Kidney capillary endothelial cell (primary cell): ENCODE data around the gene ATAD3C.
A peak's percentile ranks its signal among the peaks of the same experiment; 100 is the strongest.
"Not testable (repeated sequence)": the region's sequence is repeated elsewhere in the genome, so short reads cannot be mapped to it uniquely, and the experiment has no call there.

Experiments used
- DNase-seq: peaks from one replicate; pipeline ENCODE4 v3.0.0-alpha.2; 2018; ENCODE audit warnings: low spot score

ATAD3C gene

DNA sequence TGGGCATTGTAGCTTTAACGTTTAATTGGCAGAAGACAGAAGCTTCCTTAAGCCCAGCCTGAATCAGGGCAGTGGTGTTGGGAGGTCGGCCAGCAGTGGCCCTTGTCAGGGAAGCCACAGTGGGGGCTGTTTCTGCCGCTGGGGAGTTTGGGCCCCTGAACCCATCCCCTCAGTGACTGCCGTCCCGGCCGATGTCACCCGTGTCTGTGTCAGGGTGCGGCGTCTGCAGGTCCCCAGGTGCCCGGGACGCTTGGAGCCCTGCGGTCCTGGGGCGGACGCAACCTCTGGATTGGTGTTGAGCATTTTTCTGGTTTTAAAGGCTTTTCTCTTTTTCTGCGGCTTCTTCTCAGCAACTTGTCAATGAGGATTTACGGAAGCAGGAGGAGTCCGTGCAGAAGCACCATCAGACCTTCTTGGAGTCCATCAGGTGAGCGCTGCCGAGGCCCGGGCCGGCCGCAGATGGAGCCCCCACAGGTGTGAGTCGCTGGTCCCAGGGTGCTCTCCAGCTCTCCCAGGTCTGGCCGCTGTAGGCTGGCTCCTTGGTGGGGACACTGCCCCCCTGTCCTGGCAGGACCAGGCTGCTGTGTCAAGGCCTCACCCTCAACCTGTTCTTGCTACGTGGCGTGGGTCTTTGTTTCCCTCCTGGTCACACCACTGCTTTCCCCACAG, 2.3 kb downstream of the ATAD3C start:
- no peak for DNase-seq

DNA sequence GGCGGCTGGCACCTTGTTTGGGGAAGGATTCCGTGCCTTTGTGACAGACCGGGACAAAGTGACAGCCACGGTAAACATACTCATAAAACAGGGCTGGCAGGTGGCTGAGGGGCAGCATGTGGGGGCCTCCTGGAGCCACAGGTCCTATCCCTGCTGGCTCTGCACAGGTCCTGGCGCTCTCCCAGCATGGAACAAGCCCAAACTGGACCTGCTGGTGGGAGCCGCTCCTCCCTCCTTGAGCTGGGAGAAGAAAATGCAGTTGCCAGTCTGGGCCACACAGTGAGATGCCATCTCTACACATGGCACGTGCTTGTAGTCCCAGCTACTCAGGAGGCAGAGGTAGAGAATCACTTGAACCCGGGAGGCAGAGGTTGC, 2.9 kb downstream of the ATAD3C start:
- not testable (repeated sequence) for DNase-seq

DNA sequence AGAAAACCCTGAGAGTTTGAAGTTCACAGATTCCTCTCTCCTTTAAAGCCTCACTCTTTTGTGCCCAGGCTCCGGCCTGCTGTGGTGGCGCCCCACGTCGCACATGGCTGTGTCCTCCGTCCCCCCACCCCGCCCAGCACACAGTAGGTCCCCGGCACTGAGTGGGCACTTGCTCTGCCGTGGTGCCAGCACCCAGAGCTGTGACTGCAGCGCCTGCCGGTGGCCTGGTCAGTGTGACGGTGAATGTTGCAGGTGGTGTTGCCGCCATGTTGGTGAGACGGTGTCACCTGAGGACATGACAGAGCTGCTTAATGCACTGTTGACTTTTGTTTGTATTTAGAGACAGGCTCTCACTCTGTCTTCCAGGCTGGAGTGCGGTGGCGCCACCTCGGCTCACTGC, 3.4 kb downstream of the ATAD3C start:
- no peak for DNase-seq

DNA sequence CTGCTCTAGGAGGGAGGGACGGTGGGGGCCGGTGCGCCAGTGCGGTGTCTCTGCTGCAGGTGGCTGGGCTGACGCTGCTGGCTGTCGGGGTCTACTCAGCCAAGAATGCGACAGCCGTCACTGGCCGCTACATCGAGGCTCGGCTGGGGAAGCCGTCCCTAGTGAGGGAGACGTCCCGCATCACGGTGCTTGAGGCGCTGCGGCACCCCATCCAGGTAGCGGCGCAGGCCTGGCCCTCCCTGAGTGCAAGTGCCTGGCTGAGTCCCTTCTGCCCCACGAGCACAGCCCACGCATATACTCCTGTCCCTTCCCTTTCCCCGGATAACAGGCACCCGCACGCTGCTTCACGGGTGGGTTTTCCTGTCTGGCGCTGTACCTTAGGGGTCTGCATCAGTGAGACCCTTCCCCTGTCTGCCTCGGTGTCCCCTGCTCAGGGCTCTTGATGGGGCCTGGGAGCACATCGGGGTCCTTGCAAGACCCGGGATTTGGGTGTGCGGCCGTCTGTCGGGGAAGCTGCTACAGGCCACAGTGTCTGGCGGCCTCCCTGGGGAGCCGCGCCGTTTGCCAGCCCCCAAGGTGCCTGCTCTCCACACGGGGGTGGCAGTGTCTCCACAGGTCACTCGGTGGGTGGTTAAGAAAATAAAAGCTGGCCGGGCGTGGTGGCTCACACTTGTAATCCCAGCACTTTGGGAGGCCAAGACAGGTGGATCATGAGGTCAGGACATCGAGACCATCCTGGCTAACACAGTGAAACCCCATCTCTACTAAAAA, 5.0 kb downstream of the ATAD3C start:
- DNase-seq = not testable (repeated sequence)

GRCh38 chr1:1455366-1455884, 5.9 kb downstream of the ATAD3C start:
- DNase-seq = no peak

- not testable (repeated sequence) for DNase-seq
Measured at GRCh38 chr1:1455934-1456333, 6.4 kb downstream of the ATAD3C start.

DNA sequence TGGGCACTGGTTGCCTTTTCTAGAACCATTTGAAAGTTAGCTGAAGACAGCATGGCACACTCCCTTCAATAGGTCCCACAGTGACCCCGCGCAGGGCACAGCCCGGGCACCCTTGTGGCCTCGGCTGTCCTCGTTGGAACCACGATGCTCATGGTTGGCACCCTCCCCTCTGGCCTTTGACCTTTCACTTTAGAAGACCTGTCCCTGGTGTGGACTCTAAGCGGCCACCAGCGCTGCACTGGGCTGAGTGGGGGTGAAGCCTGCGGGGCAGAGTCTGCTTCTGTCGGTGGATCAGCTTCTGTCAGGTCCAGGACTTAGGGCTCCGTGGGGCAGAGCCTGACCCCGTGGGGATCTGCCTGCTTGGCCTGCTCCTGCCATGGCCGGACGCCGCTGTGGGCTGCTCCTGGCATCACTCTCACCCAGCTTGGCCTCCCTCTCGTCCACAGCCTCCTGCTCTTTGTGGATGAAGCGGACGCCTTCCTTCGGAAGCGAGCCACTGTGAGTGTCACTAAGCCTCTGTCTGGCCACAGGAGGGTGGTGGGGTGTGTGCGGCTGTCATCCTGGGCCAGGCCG, 7.3 kb downstream of the ATAD3C start:
- not testable (repeated sequence) for DNase-seq

DNA sequence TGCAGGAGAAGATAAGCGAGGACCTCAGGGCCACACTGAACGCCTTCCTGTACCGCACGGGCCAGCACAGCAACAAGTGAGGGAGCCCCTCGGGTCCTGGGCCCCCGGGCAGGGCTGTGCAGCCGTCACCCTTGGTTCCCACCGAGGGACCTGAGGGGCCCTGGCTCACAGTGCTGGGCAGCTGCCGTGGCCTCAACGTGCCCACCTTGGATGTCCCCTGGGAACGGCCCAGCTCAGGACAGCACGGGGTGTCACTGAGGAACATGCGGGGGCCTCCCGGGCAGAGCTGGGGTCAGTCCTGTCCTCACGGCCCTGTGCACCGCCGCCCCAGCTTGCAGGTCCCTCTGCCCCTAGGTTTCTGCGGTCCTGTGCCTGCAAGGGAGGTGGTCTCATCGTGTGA, 9.7 kb downstream of the ATAD3C start:
- DNase-seq = not testable (repeated sequence)

- DNase-seq = not testable (repeated sequence)
Measured at GRCh38 chr1:1459711-1460110, 10.2 kb downstream of the ATAD3C start.

DNA sequence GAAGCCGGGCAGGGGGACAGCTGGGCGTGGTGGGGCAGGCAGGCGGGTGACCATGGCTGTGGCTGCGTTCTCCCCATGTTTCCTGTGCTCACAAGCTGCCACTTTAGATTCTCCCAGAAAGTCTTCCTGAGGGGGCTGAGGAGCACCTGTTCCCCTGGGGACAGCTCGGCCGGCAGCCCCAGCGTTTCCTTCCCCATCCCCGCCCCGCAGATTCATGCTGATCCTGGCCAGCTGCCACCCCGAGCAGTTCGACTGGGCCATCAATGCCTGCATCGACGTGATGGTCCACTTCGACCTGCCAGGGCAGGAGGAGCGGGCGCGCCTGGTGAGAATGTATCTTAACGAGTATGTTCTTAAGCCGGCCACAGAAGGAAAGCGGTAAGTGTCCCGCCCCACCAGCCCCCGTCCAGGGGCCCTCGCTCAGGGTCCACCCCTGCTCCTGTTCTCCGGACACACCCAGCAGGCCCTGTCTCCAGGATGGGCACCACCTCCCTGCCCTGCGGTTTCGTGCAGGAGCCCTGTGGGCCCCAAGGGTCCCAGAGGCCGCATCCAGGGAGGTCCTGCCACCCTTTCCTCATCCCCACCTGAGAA, 11.1 kb downstream of the ATAD3C start:
- DNase-seq = no peak

DNA sequence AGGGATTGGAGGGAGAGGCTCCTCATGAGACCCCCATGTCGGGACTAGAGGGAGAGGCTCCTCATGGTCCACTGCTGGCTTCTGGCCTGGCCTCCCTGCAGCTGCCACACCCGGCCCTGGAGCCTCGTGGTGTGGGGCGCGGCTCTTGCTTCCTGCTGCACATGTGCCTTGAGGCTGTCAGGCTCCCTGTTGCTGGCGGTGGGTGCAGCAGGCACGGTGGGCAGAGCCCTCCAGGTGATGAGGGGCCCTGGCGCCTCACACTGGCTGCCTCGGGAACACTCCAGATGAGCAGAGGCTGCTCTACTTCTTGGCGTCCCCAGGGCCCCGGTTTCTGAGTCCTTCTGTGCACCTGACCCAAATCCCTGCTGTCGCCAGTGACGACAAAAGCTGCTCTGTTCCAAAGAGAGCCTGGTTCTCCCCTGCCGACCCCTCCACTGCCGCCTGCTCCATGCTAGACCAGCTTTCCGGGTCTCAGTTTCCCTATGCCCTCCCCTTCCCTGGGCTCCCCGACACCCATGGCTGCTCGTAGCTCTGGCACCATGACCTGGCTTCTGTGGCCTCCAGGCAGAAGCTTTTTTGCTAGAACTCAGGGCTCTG, 12.3 kb downstream of the ATAD3C start:
- DNase-seq = no peak

DNA sequence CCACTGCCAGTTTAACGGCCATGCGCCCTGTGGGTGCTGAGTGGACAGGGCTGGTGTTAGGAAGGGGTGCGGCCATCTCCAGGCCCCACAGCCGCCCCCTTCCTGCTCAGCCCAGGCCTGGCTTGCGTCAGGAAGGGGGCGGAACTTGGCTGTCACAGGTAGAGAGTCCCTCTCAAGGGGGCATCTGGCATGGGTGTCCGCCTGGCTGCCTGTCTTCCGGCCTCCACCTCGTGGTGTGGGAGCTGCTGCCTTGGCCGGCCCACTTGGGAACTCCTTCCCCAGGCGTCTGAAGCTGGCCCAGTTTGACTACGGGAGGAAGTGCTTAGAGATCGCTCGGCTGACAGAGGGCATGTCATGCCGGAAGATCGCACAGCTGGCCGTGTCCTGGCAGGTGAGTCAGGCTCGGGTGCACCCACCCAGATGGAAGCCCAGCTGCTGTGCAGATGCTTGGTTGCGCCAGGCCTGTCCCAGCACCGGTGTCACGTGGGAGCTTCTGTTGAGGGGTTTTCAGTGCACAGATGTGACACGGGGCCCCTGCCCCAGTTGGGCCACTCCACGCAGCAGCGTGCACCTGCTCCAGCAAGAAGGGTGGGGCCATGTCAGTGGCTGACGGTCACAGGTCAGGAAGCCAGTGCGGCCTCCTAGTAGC, 13.0 kb downstream of the ATAD3C start:
- peak; percentile 51 for DNase-seq

DNA sequence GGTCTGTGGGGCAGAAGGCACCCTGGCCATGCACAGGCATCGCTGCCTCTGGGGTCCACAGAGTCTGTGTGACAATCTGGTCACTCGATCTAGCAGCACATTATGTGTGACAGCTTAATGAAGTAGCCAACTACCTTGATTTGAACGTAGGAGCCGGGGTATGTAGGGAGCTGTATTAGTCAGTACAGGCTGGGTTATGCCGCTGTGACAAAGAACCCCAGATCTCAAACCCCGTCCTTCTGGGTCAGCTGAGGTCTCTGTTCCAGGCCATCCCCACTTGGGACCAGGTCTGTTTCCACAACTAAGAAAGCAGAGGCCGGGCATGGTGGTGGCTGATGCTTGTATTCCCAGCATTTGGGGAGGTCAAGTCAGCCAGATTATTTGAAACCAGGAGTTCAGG, 13.8 kb downstream of the ATAD3C start:
- DNase-seq = no peak

- not testable (repeated sequence) for DNase-seq
Measured at GRCh38 chr1:1468196-1468985, 18.9 kb downstream of the ATAD3C start.

GRCh38 chr1:1470626-1471388, 21.3 kb downstream of the ATAD3C start:
- peak; percentile 9 for DNase-seq

DNA sequence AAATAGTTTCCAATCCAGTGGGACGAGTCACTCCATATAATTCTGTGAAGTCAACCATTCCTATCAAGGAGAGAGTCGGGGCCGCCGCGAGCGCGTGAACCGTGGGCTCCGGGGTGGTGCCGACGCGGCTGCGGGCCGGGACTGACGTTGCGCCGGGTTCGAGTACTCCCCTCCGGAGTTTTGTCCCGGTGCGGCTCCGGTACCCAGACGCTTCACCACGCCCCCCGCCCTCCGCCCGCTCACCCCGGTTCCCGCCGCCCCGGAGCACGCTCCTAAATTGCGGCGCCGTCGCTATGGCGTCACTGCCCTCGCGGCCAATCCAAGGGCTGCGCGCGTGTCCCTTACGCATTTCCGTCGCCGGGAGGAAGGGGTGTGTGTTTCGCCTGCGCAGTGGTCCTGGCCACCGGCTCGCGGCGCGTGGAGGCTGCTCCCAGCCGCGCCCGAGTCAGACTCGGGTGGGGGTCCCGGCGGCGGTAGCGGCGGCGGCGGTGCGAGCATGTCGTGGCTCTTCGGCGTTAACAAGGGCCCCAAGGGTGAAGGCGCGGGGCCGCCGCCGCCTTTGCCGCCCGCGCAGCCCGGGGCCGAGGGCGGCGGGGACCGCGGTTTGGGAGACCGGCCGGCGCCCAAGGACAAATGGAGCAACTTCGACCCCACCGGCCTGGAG, 22.0 kb downstream of the ATAD3C start, which contains the start of gene ATAD3B:
TSS of gene ATAD3B (plus strand) at position 377 of the 664 bp plus-strand sequence. CDS start at position 497, 120 bp downstream.
- peak; percentile 79 for DNase-seq

DNA sequence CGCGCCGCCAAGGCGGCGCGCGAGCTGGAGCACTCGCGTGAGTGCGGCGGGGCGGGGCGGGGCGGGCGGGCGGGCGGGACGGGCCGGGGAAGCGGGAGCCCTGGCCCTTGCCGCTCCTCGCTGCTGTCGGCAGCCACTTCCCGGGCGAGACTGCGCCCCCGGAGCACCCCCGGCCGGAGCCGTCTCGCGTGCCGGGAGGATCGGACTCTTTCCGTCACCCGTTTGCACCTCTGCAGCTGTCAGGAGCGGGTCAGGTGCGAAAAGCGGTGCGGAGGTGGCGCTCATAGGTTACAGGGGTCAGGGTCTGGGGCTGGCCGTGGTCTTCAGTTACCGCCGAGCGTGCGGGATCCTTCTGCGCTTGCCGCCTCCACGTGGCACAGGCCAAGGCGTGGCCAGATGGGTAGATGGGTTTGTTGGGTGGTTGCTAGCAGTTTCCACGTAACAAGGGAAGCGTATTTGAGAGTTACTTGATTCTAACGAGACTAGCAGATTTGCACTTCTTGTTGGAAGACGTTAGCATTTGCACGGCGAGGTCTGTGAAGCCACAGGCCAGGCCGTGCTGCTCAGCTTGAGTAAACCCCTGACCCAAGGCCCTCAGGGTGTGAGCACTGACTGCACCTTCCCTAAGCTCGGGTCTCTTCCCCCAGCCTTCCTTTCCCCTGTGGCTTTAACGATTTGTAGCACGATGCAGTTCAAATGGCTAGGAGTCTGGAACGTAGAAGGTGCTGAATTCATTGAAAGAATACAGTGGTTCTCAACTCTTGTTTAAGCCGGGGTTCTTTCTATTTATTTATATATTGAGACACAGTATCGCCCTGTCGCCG, 22.8 kb downstream of the ATAD3C start:
- DNase-seq = peak; percentile 7

DNA sequence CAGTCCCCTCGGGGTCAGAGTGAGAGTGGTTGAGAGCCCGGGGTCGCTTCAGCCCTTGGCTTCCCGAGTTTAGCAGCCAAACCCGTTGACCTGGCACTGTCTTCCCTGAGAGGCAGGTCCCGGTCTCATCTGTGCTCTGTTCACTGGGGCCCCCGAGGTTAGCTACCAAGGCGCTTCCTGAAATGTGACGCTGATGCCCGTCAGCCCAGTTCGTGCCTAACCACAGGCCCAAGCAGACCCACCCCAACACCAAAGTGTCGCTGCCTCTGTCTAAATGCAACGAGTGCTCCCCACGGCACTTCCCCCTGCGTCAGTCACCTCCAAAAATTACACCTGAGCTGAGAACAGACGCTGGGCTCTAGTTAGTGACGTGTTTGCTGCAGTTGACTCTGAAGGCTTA, 26.5 kb downstream of the ATAD3C start:
- not testable (repeated sequence) for DNase-seq

DNA sequence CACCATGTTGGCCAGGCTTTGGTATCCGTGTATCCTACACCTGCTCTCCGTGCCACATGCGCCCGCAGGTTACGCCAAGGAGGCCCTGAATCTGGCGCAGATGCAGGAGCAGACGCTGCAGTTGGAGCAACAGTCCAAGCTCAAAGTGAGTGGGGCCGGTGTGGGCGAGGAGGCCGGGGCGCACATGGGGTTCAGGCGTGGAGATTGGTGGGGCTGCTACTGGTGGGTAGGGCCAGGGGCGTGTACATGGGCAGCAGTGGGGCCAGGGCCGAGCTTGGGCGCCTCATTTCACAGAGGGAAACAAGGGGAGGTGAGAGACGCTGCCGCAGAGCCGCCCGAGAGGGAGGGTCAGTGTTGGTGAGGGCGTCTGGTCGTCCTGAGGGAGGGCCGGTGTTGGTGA, 27.7 kb downstream of the ATAD3C start:
- DNase-seq = no peak
